ENCODE data around the gene ACTR2. TPM values are rescaled to one million over a fixed set of nuclear protein-coding genes. Genes with fewer than 3 reads are reported as not detected.

The ACTR2 gene
- total RNA-seq, 4 donors from 2014 or later, result 58.6 to 86.1 (median 80.0) TPM

- H3K36me3 ChIP-seq, result no peaks in the 10 kb centered on the region
- 81 to 84% methylated on average over 11 of the region's 11 CpGs for WGBS, 2 donors
- no peak for DNase-seq (ENCODE audit: low spot score in 2 of 2)
- no peak overlapping the region for H3K4me3 ChIP-seq
- H3K27me3 ChIP-seq, result no peaks in the 10 kb centered on the region
- H3K27ac ChIP-seq, result no peak overlapping the region
- TF ChIP-seq EP300 (IDR thresholded peaks at IDR 0.05), result no peak
- no peak for TF ChIP-seq CTCF (IDR thresholded peaks at IDR 0.05)
- no peak for TF ChIP-seq POLR2A (IDR thresholded peaks at IDR 0.05)
- H3K9me3 ChIP-seq, result no peaks in the 10 kb centered on the region
- H3K4me1 ChIP-seq, result peaks cover 0 to 21% (median 2%) of the 10 kb centered on the region in 4 donors
Measured at GRCh38 chr2:65291216-65292105, 63.8 kb downstream of the ACTR2 start.

- Histone ChIP-seq H3K27me3 (no peaks in the 10 kb centered on the region), H3K9me3 (no peaks in the 10 kb centered on the region), H3K4me1 (peaks cover 0 to 21% (median 2%) of the 10 kb centered on the region in 4 donors), H3K27ac (no peak overlapping the region), H3K36me3 (no peaks in the 10 kb centered on the region), H3K4me3 (no peak overlapping the region)
- WGBS, 2 donors, result 76 to 77% methylated on average over 3 of the region's 3 CpGs
- no peak for DNase-seq (ENCODE audit: low spot score in 2 of 2)
- TF ChIP-seq CTCF (IDR thresholded peaks at IDR 0.05) (no peak), POLR2A (IDR thresholded peaks at IDR 0.05) (no peak)
Measured at GRCh38 chr2:65292106-65292400, 64.4 kb downstream of the ACTR2 start.

- TF ChIP-seq EP300 (IDR thresholded peaks at IDR 0.05), result no peak
- TF ChIP-seq POLR2A (IDR thresholded peaks at IDR 0.05), result no peak
- no peak for TF ChIP-seq CTCF (IDR thresholded peaks at IDR 0.05)
- Histone ChIP-seq H3K36me3 (no peaks in the 10 kb centered on the region), H3K27me3 (no peaks in the 10 kb centered on the region), H3K27ac (no peak overlapping the region), H3K4me1 (peaks cover 0 to 21% (median 2%) of the 10 kb centered on the region in 4 donors), H3K9me3 (no peaks in the 10 kb centered on the region), H3K4me3 (no peak overlapping the region)
- DNase-seq (ENCODE audit: low spot score in 2 of 2), result no peak
- 55 to 56% methylated on average over 8 to 21 of the region's 21 CpGs for WGBS, 2 donors
Measured at GRCh38 chr2:65292461-65293011, 64.9 kb downstream of the ACTR2 start.

GRCh38 chr2:65293376-65293775 is 65.7 kb downstream of the ACTR2 start:
- Histone ChIP-seq H3K27me3 (no peaks in the 10 kb centered on the region), H3K4me1 (peaks cover 0 to 21% (median 2%) of the 10 kb centered on the region in 4 donors), H3K4me3 (no peak overlapping the region), H3K27ac (no peak overlapping the region), H3K36me3 (no peaks in the 10 kb centered on the region), H3K9me3 (no peaks in the 10 kb centered on the region)
- no peak for DNase-seq (ENCODE audit: low spot score in 2 of 2)
- no peak for TF ChIP-seq CTCF (IDR thresholded peaks at IDR 0.05)
- no peak for TF ChIP-seq POLR2A (IDR thresholded peaks at IDR 0.05)
- TF ChIP-seq EP300 (IDR thresholded peaks at IDR 0.05), result no peak
- WGBS, 2 donors, result 84 to 85% methylated on average over 5 of the region's 5 CpGs

GRCh38 chr2:65294136-65294535 is 66.5 kb downstream of the ACTR2 start:
- WGBS, 2 donors, result 54 to 60% methylated on average over 6 of the region's 6 CpGs
- TF ChIP-seq POLR2A (IDR thresholded peaks at IDR 0.05) (no peak), EP300 (IDR thresholded peaks at IDR 0.05) (no peak), CTCF (IDR thresholded peaks at IDR 0.05) (no peak)
- DNase-seq (ENCODE audit: low spot score in 2 of 2), result no peak
- Histone ChIP-seq H3K4me1 (peaks cover 0 to 22% (median 2%) of the 10 kb centered on the region in 4 donors), H3K27ac (no peak overlapping the region), H3K9me3 (no peaks in the 10 kb centered on the region), H3K27me3 (no peaks in the 10 kb centered on the region), H3K4me3 (no peak overlapping the region), H3K36me3 (no peaks in the 10 kb centered on the region)

Measured in tibial nerve (tissue), 4 donors.